Fibroblast of pulmonary artery (primary cell): Measurements from ENCODE around the gene LINS1.

Source experiments
- DNase-seq: peaks from one replicate; pipeline ENCODE4 v3.0.0-alpha.2; 2010; ENCODE audit warnings: low read depth
- H3K4me3 ChIP-seq: replicated peaks from 2 replicates; pipeline ENCODE4 v1.5.1; 2011; ENCODE audit warnings: low read depth, mild to moderate bottlenecking, control low read depth, low read length, moderate library complexity
- TF ChIP-seq, protein P1 (sequence below): IDR thresholded peaks from 2 replicates; pipeline ENCODE4 v1.5.1; 2011; ENCODE audit warnings: mild to moderate bottlenecking, control low read depth, low read length, inconsistent platforms; ENCODE audit errors: missing control alignments

Gene LINS1

GRCh38 chr15:100521907-100522306, 80.1 kb downstream of the LINS1 start:
- H3K4me3 ChIP-seq = no peak overlapping the region
- TF ChIP-seq, protein P1, sequence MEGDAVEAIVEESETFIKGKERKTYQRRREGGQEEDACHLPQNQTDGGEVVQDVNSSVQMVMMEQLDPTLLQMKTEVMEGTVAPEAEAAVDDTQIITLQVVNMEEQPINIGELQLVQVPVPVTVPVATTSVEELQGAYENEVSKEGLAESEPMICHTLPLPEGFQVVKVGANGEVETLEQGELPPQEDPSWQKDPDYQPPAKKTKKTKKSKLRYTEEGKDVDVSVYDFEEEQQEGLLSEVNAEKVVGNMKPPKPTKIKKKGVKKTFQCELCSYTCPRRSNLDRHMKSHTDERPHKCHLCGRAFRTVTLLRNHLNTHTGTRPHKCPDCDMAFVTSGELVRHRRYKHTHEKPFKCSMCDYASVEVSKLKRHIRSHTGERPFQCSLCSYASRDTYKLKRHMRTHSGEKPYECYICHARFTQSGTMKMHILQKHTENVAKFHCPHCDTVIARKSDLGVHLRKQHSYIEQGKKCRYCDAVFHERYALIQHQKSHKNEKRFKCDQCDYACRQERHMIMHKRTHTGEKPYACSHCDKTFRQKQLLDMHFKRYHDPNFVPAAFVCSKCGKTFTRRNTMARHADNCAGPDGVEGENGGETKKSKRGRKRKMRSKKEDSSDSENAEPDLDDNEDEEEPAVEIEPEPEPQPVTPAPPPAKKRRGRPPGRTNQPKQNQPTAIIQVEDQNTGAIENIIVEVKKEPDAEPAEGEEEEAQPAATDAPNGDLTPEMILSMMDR = no peak
- DNase-seq = no peak

- DNase-seq = no peak
- TF ChIP-seq, protein P1 = no peak
- H3K4me3 ChIP-seq = no peak overlapping the region
Observed at GRCh38 chr15:100520132-100520921, 81.7 kb downstream of the LINS1 start.

DNA sequence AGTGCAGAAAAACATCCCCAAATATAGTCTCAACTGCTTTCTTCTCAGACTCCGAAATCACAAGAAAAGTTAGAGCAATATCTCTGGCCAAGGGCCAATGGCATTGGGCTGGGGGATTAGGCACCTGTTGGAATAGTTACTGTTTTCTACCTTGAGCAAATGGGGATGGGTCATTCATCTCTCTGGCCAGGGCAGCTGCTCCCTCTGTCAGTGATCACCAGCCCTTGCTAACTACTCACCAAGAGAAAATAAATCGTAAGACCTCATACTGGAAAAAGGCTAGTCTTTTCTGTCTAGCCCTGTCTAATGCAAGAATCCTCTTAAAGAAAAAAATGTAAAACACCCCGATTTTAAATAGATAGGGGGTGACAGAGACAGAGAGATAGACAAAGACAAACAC, 84.1 kb downstream of the LINS1 start:
- H3K4me3 ChIP-seq = no peak overlapping the region
- no peak for DNase-seq
- TF ChIP-seq, protein P1 = no peak
